DND-41 (cell line): ENCODE data around the gene PLA2G4B.

ENCODE experiments used
- ATAC-seq: fragments of 200-7000 bp; cut with Tn5 transposase; 3 replicates; pipeline ENCODE4 v1.9.1; 2021; ENCODE audit warnings: low read depth; ENCODE audit not compliant: insufficient read depth
- DNase-seq: peaks from one replicate; pipeline ENCODE4 v3.0.0-alpha.2; 2020
- H2AFZ ChIP-seq: 2 replicates; pipeline ENCODE4 v1.6.0; 2012; ENCODE audit warnings: low read depth, low read length
- H3K27ac ChIP-seq: 2 replicates; pipeline ENCODE4 v1.5.1; 2012; ENCODE audit warnings: low read length, inconsistent platforms
- H3K27me3 ChIP-seq: fragments of 200-600 bp; sonication (generic); 2 replicates; pipeline ENCODE4 v1.6.0; 2012; ENCODE audit warnings: low read length, mild to moderate bottlenecking, inconsistent platforms; ENCODE audit not compliant: insufficient read depth, poor library complexity
- H3K36me3 ChIP-seq: 2 replicates; pipeline ENCODE4 v1.5.1; 2012; ENCODE audit warnings: low read length, inconsistent platforms; ENCODE audit not compliant: insufficient read depth
- H3K4me1 ChIP-seq: 2 replicates; pipeline ENCODE4 v1.5.1; 2012; ENCODE audit warnings: mild to moderate bottlenecking, low read length; ENCODE audit not compliant: insufficient read depth
- H3K4me2 ChIP-seq: 2 replicates; pipeline ENCODE4 v1.6.0; 2012; ENCODE audit warnings: mild to moderate bottlenecking, moderate library complexity, low read length, inconsistent platforms; ENCODE audit not compliant: insufficient read depth
- H3K4me3 ChIP-seq, 2 experiments: fragments of 200-600 bp in 1 of 2; shearing (Covaris generic) in 1 of 2; 2 replicates each; pipeline ENCODE4 v1.5.1; 2012 to 2016; ENCODE audit warnings: inconsistent platforms in 2 of 2, low read length in 2 of 2, mild to moderate bottlenecking in 2 of 2, low read depth in 1 of 2, moderate library complexity in 1 of 2
- H3K79me2 ChIP-seq: 2 replicates; pipeline ENCODE4 v1.6.0; 2012; ENCODE audit warnings: low read length, inconsistent platforms; ENCODE audit not compliant: insufficient read depth
- H3K9ac ChIP-seq: 2 replicates; pipeline ENCODE4 v1.6.0; 2012; ENCODE audit warnings: low read depth, mild to moderate bottlenecking, inconsistent platforms, low read length, moderate library complexity
- H3K9me3 ChIP-seq: 2 replicates; pipeline ENCODE4 v1.5.1; 2012; ENCODE audit warnings: low read length, moderate library complexity, mild to moderate bottlenecking, inconsistent platforms; ENCODE audit not compliant: insufficient read depth, severe bottlenecking
- H4K20me1 ChIP-seq: 2 replicates; pipeline ENCODE4 v1.6.0; 2012; ENCODE audit warnings: low read length; ENCODE audit not compliant: insufficient read depth
- CTCF ChIP-seq: IDR thresholded peaks from 2 replicates; pipeline ENCODE4 v1.5.1; 2012; ENCODE audit warnings: borderline replicate concordance, low read length, moderate library complexity, mild to moderate bottlenecking; ENCODE audit not compliant: poor library complexity, severe bottlenecking; ENCODE audit errors: extremely low read depth
- EZH2 ChIP-seq: IDR thresholded peaks from 3 replicates; pipeline ENCODE4 v1.6.1; 2012; ENCODE audit warnings: borderline replicate concordance, low read depth, mild to moderate bottlenecking, moderate library complexity, low read length, inconsistent platforms; ENCODE audit not compliant: severe bottlenecking

Gene PLA2G4B

GRCh38 chr15:41790169-41790568 is 48.5 kb upstream of the PLA2G4B start:
- ATAC-seq: no peak
- peak overlapping the region; percentile 16; the same call in 1 of the 2 replicates for H3K27ac ChIP-seq
- H3K4me2 ChIP-seq: no peak overlapping the region

GRCh38 chr15:41790756-41791546 is 47.7 kb upstream of the PLA2G4B start:
- H3K9ac ChIP-seq: no peak overlapping the region
- peaks cover 32% of the 10 kb centered on the region; the same call in 1 of the 2 replicates for H3K79me2 ChIP-seq
- H3K4me1 ChIP-seq: peaks cover 26% of the 10 kb centered on the region
- no peak overlapping the region for H3K4me3 ChIP-seq
- ATAC-seq (peak; percentile 78), DNase-seq (peak; percentile 39)
- H3K36me3 ChIP-seq: no peaks in the 10 kb centered on the region
- peaks cover 3% of the 10 kb centered on the region; the same call in 1 of the 2 replicates for H4K20me1 ChIP-seq
- H3K4me2 ChIP-seq: peak overlapping the region; percentile 39
- no peaks in the 10 kb centered on the region for H3K27me3 ChIP-seq
- TF ChIP-seq EZH2 (no peak), CTCF (no peak)
- H3K27ac ChIP-seq: peak overlapping the region; percentile 40
- H2AFZ ChIP-seq: no peak overlapping the region
- no peaks in the 10 kb centered on the region for H3K9me3 ChIP-seq

More at GRCh38 chr15:41790169-41790568, 48.5 kb upstream of the PLA2G4B start:
- no peak overlapping the region for H3K9ac ChIP-seq
- no peaks in the 10 kb centered on the region for H3K27me3 ChIP-seq
- no peak overlapping the region for H2AFZ ChIP-seq
- H3K79me2 ChIP-seq: peaks cover 35% of the 10 kb centered on the region; the same call in 1 of the 2 replicates
- H3K9me3 ChIP-seq: no peaks in the 10 kb centered on the region
- peaks cover 3% of the 10 kb centered on the region; the same call in 1 of the 2 replicates for H4K20me1 ChIP-seq
- H3K4me1 ChIP-seq: peaks cover 24% of the 10 kb centered on the region
- no peak overlapping the region for H3K4me3 ChIP-seq
- no peak for DNase-seq
- no peak for TF ChIP-seq CTCF
- TF ChIP-seq EZH2: no peak
- H3K36me3 ChIP-seq: no peaks in the 10 kb centered on the region

- Histone ChIP-seq H3K36me3 (no peaks in the 10 kb centered on the region), H3K79me2 (peaks cover 32% of the 10 kb centered on the region; the same call in 1 of the 2 replicates), H3K4me3 (no peak overlapping the region), H3K9me3 (no peaks in the 10 kb centered on the region), H2AFZ (no peak overlapping the region), H3K4me2 (peak overlapping the region; percentile 39), H3K27me3 (no peaks in the 10 kb centered on the region), H4K20me1 (peaks cover 3% of the 10 kb centered on the region; the same call in 1 of the 2 replicates), H3K4me1 (peaks cover 28% of the 10 kb centered on the region), H3K9ac (no peak overlapping the region), H3K27ac (peak overlapping the region; percentile 40)
- TF ChIP-seq EZH2: no peak
- TF ChIP-seq CTCF: no peak
- no peak; the same call in 2 of the 3 replicates for ATAC-seq
- DNase-seq: no peak
Observed at GRCh38 chr15:41791547-41791937, 47.1 kb upstream of the PLA2G4B start.
